Eye (tissue), 1 donor: Measurements from ENCODE around the gene DMD.
A peak's percentile ranks its signal among the peaks of the same experiment; 100 is the strongest.

ENCODE experiments used
- DNase-seq: peaks from one replicate; pipeline ENCODE4 v3.0.0-alpha.2; 2015

The DMD gene

GRCh38 chrX:31820430-31821210 lies 1390.7 kb downstream of the DMD start:
- DNase-seq, result no peak

GRCh38 chrX:31819455-31819854 lies 1391.9 kb downstream of the DMD start:
- DNase-seq, result no peak

GRCh38 chrX:31811106-31811505 lies 1400.2 kb downstream of the DMD start:
- DNase-seq, result no peak

DNA sequence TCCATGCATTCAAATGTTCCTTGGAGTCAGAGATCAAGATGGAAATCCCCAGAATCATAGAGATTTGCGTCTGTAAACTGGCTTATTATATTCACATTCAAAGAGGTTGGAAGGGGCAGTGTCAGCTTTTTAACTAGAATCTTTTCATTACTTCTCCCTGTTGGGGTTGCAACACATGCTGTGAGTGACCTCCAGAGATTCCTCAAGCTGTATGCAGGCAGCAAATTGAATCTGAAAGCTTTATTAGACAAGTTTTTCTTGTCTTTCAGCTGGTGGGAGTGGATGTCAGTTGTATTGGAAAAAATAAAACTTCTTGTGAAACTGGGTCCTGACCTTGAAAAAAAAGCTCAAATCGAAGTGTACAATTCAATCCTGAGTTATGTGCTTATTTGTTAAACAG lies 1403.0 kb downstream of the DMD start:
- peak; percentile 38 for DNase-seq

GRCh38 chrX:31807165-31807564 lies 1404.2 kb downstream of the DMD start:
- DNase-seq, result no peak

GRCh38 chrX:31805781-31806180 lies 1405.6 kb downstream of the DMD start:
- DNase-seq, result no peak

DNA sequence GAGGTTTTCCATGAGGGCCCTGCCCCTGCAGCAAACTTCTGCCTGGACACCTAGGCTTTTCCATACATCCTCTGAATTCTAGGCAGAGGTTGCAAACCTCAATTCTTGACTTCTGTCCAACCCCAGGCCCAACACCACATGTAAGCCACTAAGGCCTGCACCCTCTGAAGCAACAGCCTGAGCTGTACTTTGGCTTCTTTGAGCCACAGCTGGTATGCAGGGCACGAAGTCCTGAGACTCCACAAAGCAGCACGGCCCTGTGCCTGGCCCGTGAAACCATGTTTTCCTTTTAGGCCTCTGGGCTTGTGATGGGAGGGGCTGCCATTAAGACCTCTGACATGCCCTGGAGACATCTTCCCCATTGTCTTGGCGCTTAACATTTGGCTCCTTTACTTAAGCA lies 1411.1 kb downstream of the DMD start:
- DNase-seq, result no peak

DNA sequence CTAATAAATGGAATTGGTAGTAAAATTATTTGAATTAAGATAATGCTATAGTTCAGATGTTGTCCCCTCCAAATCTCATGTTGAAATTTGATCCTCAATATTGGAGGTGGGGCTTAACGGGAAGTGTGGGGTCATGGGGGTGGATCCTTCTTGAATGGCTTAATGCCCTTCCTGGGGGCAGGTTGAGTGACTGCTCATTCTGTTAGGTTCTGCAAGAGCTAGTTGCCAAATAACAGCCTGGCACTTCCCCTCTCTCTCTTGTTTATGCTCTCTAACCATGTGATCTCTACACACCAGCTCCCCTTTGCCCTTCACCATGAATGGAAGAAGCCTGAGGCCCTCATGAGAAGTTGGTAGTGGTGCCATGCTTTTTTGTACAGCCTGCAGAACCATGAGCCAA lies 1414.7 kb downstream of the DMD start:
- DNase-seq, result no peak

DNA sequence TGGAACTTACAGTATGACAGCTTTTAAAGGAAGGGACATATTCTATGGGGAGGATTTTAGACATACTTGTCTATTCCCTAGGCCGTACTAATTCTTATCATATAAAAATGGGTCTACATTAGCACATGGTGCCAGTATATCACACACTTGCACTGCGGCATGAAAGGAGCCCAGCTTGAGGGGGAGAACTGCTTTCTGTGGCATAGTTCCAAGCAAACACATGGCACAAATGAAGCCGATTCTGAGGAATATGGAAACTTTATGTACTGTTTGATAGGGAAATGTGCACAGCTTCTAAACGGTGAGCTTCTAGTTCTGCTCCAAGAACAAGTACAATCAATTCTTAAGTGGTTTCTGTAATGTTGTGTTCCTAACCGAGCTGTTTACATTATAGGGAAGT lies 1463.9 kb downstream of the DMD start:
- no peak for DNase-seq

GRCh38 chrX:31743004-31743403 lies 1468.3 kb downstream of the DMD start:
- DNase-seq, result no peak

GRCh38 chrX:31717474-31717873 lies 1493.9 kb downstream of the DMD start:
- no peak for DNase-seq

DNA sequence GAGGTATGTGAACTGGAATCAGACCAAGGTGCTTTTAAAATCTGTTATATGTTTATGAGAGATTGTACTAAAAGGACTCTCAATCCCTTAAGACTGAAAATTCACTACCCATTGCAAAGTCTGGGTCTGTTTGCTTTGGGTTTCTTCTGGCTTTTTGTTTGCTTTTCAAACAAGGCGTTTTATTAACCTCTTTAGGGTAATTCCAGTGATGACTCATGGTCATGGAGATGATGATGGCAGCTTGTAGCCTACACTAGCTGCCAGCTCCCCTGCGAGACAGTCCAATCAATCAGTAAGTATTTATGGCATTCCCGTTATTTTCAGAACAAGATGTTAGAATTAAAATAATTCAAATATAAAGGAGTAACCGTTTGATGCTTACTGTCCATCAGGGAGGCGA lies 1495.7 kb downstream of the DMD start:
- no peak for DNase-seq

DNA sequence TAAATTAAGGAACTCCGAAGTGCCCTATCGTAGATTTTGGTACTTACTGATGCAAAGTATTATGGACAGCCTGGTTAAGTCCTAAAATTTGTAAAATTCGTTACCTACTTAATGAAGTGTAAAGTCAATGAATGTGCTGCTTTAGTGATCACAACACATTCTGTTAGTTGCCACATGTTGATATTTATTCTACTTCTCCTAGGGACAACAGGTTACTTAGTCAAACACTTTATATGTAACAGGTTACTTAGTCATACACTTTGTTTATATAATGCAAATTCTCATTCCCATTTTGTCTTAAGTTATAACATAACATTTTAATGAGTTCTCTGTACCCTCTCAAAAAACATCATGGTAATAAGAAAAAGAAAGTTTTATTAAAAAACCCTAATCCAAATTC lies 1496.6 kb downstream of the DMD start:
- no peak for DNase-seq

- DNase-seq, result no peak
Observed at GRCh38 chrX:31713120-31713519, 1498.2 kb downstream of the DMD start.

- DNase-seq, result no peak
Observed at GRCh38 chrX:31711166-31711565, 1500.2 kb downstream of the DMD start.

DNA sequence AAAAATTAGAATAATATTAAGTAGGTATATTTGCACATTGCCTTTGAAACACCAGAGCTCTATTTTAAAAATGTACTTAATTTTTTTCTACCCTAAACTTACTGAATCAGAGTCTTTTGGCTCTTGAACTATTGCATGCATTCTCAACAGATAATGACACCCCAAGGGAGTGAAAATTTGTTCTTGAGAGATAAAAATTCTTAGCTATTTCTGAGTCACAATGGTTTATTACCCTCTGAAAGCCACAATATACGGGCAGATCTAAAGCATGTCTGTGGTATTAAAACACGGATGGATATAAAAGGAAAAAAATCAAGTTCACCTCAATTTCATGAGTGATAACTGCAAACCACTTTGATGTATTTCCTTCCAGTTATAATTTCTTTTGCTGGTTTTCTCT lies 1503.2 kb downstream of the DMD start:
- DNase-seq, result no peak

DNA sequence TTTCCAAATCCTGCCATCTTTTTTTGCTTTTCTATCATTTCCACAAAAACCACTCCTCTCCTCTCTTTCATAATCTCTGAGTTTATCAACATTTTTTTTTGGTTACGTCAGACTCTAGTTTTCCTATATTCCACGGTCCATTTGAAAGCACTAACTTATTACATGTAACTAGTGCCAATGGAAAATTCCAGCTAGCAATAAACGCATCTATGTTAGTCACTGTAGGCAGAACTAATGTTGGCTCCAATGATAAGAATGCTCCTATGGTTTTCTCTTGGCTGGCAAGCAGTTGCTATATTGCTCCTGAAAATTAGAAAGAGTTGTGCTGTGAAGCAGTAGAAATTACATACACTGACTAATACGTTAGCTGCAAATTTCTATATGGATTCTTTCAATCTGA lies 1504.9 kb downstream of the DMD start:
- no peak for DNase-seq

DNA sequence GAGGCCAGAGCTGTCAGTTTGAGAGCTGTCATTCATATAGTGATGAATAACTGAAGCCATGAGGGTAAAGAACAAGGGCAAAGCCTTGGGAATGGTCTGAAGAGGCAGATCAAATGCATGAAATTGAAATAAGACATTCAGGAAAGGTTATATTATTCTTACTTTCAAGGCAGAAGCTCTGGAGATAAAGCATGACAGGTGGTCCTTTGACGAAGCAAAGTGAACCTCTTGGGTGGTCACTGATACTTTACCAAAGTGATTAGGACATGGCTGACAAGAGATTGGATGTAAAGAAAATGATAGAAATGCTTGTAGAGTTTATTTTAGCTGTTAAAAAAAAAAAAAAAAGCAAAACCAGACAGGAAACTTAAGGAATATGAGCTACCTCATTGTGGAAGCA lies 1505.5 kb downstream of the DMD start:
- DNase-seq, result no peak

GRCh38 chrX:31704938-31705337 lies 1506.4 kb downstream of the DMD start:
- DNase-seq, result no peak

DNA sequence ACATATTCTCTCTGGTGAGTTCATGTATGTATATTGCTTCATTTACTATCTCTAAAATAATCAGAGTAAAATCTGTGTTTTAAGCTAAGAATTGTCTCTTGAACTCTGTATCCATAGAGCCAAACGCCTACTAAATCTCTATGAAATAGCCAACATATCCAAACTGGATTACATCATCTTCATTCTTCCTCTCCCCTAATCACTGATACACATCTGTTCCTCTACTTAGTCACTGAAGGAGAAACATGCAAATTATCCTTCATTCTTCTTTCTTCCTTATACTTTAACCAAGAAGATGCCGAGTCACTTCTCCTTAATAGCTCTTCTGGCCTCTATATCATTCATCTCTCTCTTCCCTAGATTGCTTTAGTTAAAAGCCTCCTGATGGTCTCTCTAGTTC lies 1509.1 kb downstream of the DMD start:
- no peak for DNase-seq

DNA sequence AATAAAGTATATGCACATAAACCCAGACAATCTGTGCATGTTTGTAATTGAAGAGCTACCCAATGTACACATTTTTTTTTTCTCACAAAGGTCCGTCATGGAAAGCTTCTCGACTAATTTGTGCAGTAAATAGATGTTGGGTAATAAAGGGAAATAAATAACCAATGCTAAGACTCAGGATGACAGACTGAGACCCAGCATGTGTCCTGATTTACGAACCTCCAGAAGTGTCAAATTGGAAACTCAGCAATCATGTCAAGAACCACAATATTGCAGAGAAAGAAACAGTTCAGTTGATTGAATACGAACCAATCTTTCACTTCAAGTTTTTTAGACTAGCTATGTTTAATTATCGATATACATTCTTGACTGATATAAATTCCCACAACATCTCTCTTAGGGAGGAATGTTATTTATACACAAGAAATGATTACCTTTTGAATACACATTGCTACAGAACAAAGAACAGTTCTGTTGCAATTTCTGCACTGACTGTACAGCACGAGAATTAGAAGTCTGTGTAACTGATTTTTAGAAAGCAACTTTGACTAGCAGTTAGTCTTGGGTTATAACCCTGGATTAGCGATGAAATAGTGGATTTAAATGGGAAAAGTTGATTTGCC lies 1513.9 kb downstream of the DMD start:
- no peak for DNase-seq

DNA sequence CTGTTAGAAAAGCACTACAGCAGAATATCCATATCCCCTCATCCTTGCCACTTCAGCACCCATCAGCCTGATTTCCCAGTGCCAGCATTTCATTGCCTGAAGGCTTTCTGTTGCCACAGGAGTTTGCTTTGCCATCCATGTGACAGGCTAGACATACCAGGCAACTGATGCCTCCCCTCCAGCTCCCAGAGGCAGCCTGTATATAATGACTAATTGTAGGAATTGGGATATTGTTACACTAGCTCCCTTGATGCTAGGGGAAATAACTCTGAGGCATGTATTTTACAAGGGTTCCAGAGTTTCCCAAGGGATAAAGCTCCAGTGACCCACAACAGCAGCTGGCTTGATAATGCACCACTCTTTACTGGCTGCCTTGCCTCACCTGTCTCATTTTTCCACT lies 1531.5 kb downstream of the DMD start:
- DNase-seq, result no peak

DNA sequence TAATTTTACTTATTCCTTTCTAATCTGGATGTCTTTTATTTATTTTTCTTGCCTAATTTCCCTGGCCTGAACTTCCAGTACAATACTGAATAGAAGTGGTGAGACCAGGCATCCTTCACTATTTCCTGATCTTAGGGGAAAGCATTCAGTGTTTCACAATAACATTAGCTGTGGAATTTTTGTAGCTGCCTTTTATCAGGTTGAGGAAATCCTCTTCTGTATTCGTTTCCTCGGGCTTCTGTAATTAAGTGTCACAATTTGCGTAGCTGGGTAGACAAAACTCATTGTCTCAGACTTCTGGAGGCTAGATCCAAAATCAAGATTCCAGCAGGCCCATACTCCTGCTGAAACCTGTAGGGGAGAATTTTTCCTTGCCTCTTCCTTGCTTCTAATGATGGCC lies 1541.1 kb downstream of the DMD start:
- DNase-seq, result no peak

DNA sequence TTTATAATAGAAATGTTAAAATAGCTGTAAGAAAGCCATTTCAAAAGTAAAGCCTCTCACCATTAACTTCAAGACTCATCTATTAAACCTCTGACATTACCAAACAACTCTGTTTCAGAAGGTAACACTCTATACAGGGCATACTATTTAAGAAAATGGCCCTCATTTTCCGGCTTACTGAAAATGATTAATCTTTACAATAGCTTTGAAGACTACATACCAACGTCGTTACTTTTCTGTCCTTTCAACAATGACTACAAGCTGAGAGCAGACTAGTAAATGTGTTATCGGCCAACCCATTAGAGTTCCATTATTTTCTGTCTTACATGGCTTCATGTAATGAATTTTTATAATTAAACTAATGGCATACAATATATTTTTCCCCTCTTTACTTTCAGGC lies 1545.9 kb downstream of the DMD start:
- no peak for DNase-seq

DNA sequence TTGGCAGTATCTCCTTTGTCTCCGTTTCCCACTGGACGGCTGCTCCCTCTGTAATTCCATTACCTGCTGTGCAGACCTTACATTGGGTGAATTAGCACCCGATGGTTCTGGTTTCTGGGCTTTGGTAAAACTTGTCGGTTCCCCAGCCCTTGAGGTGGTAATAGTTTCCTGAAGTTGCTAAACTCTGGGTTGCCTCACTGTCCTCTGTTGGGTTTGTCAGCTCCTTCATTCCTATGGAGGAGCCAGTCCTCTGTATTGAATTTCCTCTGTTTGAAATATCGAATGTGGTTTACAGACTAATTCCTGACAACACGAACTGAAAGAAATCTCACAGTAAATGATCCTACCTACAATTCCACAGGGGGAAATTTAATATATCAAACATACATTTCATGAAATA lies 1548.2 kb downstream of the DMD start:
- DNase-seq, result no peak
